ENCODE measurements around the gene SHKBP1.
A peak's percentile ranks its signal among the peaks of the same experiment; 100 is the strongest.

SHKBP1 gene

GRCh38 chr19:40529093-40529954 is 47.3 kb upstream of the SHKBP1 start (continued):
- TF ChIP-seq PRDM6 (tag by site-specific recombination; IDR thresholded peaks at IDR 0.05): no peak
- TF ChIP-seq AEBP2 (tag by site-specific recombination; IDR thresholded peaks at IDR 0.05; ENCODE audit: borderline replicate concordance): no peak
- no peak for TF ChIP-seq ZNF280D (tag by site-specific recombination; IDR thresholded peaks at IDR 0.05)
- 0 out of 2 replicates have a peak, but pooled peaks have one; percentile 29 for TF ChIP-seq ZNF138 (tag by site-specific recombination; IDR thresholded peaks at IDR 0.05; ENCODE audit: borderline replicate concordance)
- TF ChIP-seq ZNF555 (tag by site-specific recombination; conservative IDR thresholded peaks at IDR 0.05): no peak
- peak; percentile 29; the same call in 1 of the 2 replicates for TF ChIP-seq ZNF157 (tag by site-specific recombination; IDR thresholded peaks at IDR 0.05)
- no peak for TF ChIP-seq ZNF621 (tag by site-specific recombination; IDR thresholded peaks at IDR 0.05)
- TF ChIP-seq ZNF449 (tag by site-specific recombination; IDR thresholded peaks at IDR 0.05): no peak
- TF ChIP-seq FEZF1 (tag by site-specific recombination; IDR thresholded peaks at IDR 0.05): no peak
- no peak for TF ChIP-seq OSR2 (tag by site-specific recombination; IDR thresholded peaks at IDR 0.05)
- no peak; the same call in none of the 2 replicates for TF ChIP-seq BCL11A (tag by site-specific recombination; IDR thresholded peaks at IDR 0.05; ENCODE audit: low read depth)
- TF ChIP-seq ZNF302 (tag by site-specific recombination; IDR thresholded peaks at IDR 0.05; ENCODE audit: low read depth): no peak
- TF ChIP-seq ZBTB26 (tag by site-specific recombination; optimal IDR thresholded peaks at IDR 0.05): peak; percentile 98
- TF ChIP-seq ZNF560 (tag by site-specific recombination; IDR thresholded peaks at IDR 0.05; ENCODE audit: borderline replicate concordance): no peak
- TF ChIP-seq ZBTB44 (tag by site-specific recombination; IDR thresholded peaks at IDR 0.05): no peak
- TF ChIP-seq ZNF488 (tag by site-specific recombination; IDR thresholded peaks at IDR 0.05): no peak
- TF ChIP-seq GLI2 (tag by site-specific recombination; IDR thresholded peaks at IDR 0.05; ENCODE audit: borderline replicate concordance, low read depth): no peak
- TF ChIP-seq PRDM4 (tag by site-specific recombination; IDR thresholded peaks at IDR 0.05): peak; percentile 59; the same call in 1 of the 2 replicates
- TF ChIP-seq ZNF510 (tag by site-specific recombination; IDR thresholded peaks at IDR 0.05; ENCODE audit: insufficient replicate concordance): no peak
- no peak for TF ChIP-seq ZNF513 (tag by site-specific recombination; IDR thresholded peaks at IDR 0.05)
- TF ChIP-seq ZNF830 (tag by site-specific recombination; IDR thresholded peaks at IDR 0.05; ENCODE audit: low read depth): no peak
